HCT116 (cell line): ENCODE results near the gene NOP53. TPM values are rescaled to one million over a fixed set of nuclear protein-coding genes. Genes with fewer than 3 reads are reported as not detected.

Experiments used
- ATAC-seq: fragments of 200-7000 bp; cut with Tn5 transposase; 2 replicates; pipeline ENCODE4 v1.9.1; 2020; ENCODE audit warnings: mild to moderate bottlenecking, moderate library complexity
- BruUV-seq: library from RNA; stranded (reverse); fragments of 400-500 nt; replicated peaks from 2 replicates; lab custom pipeline; 2021; lab: Mats Ljungman, UMichigan
- CTCF ChIA-PET: fragments of 300-600 bp; sonication (Branson Sonifier 250); formaldehyde crosslinking; loops from one replicate; lab custom pipeline; 2021; ENCODE audit warnings: antibody characterized with exemption; lab: Charles Lee
- POLR2A ChIA-PET: fragments of 300-600, 350-600 bp; sonication (Branson Sonifier 250); formaldehyde crosslinking; loops from one replicate; lab custom pipeline; 2021; ENCODE audit warnings: antibody characterized with exemption; lab: Charles Lee
- RAD21 ChIA-PET, 2 experiments: fragments of 300-600 bp; sonication (Branson Sonifier 250); formaldehyde crosslinking; loops; one replicate each; lab custom pipeline; 2023; ENCODE audit warnings: low total read pairs in 2 of 2; ENCODE audit not compliant: uncharacterized antibody in 2 of 2, unreplicated experiment in 2 of 2, low non-redundant PET in 1 of 2; lab: Charles Lee
- DNase-seq: peaks from one replicate; pipeline ENCODE4 v3.0.0-alpha.2; 2010; ENCODE audit warnings: low read depth, low spot score
- H2AFZ ChIP-seq: fragments of 200-600 bp; shearing (Covaris generic), sonication (generic); 2 replicates; pipeline ENCODE4 v1.6.1; 2017; ENCODE audit warnings: low read depth, mixed run types, mixed read lengths, antibody characterized with exemption, low read length; ENCODE audit not compliant: poor library complexity, severe bottlenecking
- H3K27ac ChIP-seq: 2 replicates; pipeline ENCODE4 v1.5.1; 2012; ENCODE audit warnings: low read depth, low read length
- H3K27me3 ChIP-seq: fragments of 200-600 bp; sonication (generic); 2 replicates; pipeline ENCODE4 v1.6.1; 2016; ENCODE audit warnings: mixed run types, low read length, mixed read lengths; ENCODE audit not compliant: insufficient read depth
- H3K36me3 ChIP-seq, 2 experiments: fragments of 200-500 bp in 1 of 2; fragments of 200-600 bp in 1 of 2; sonication (Bioruptor generic) in 1 of 2; sonication (generic) in 1 of 2; 2 replicates each; pipeline versions ENCODE4 v1.5.1 to v1.6.1; 2014 to 2016; ENCODE audit warnings: low read length in 2 of 2, inconsistent platforms in 1 of 2, mixed read lengths in 1 of 2, mixed run types in 1 of 2; ENCODE audit not compliant: insufficient read depth in 2 of 2, control insufficient read depth in 1 of 2
- H3K4me1 ChIP-seq, 2 experiments: fragments of 200-600 bp in 1 of 2; sonication (generic) in 1 of 2; 2 replicates each; pipeline versions ENCODE4 v1.5.1 to v1.6.1; 2012 to 2017; ENCODE audit warnings: low read length in 2 of 2, inconsistent platforms in 1 of 2, mild to moderate bottlenecking in 1 of 2, mixed read lengths in 1 of 2, mixed run types in 1 of 2, moderate library complexity in 1 of 2; ENCODE audit not compliant: insufficient read depth in 2 of 2, control insufficient read depth in 1 of 2
- H3K4me2 ChIP-seq: fragments of 200-600 bp; sonication (generic); 2 replicates; pipeline ENCODE4 v1.6.1; 2017; ENCODE audit warnings: mixed run types, low read length, mixed read lengths
- H3K4me3 ChIP-seq, 2 experiments: fragments of 200-600 bp in 1 of 2; sonication (generic) in 1 of 2; replicated peaks in 1 of 2; 2 replicates each; pipeline ENCODE4 v1.5.1; 2011 to 2016; ENCODE audit warnings: low read length in 2 of 2, control low read depth in 1 of 2, low read depth in 1 of 2, mild to moderate bottlenecking in 1 of 2, mixed read lengths in 1 of 2, mixed run types in 1 of 2
- H3K79me2 ChIP-seq: fragments of 200-600 bp; sonication (generic); 2 replicates; pipeline ENCODE4 v1.6.1; 2017; ENCODE audit warnings: mild to moderate bottlenecking, mixed run types, low read length, moderate library complexity, mixed read lengths; ENCODE audit not compliant: insufficient read depth
- H3K9ac ChIP-seq: fragments of 200-600 bp; sonication (generic); 2 replicates; pipeline ENCODE4 v1.6.1; 2016; ENCODE audit warnings: low read length, mixed read lengths
- H3K9me2 ChIP-seq: fragments of 200-600 bp; sonication (generic), shearing (Covaris generic); 2 replicates; pipeline ENCODE4 v1.6.1; 2017; ENCODE audit warnings: mixed run types, mild to moderate bottlenecking, moderate library complexity; ENCODE audit not compliant: insufficient read depth
- H3K9me3 ChIP-seq, 2 experiments: fragments of 200-500 bp in 1 of 2; fragments of 200-600 bp in 1 of 2; sonication (Bioruptor generic) in 1 of 2; sonication (generic) in 1 of 2; 2 replicates each; pipeline ENCODE4 v1.6.1; 2014 to 2017; ENCODE audit warnings: low read length in 2 of 2, mixed read lengths in 2 of 2, inconsistent platforms in 1 of 2, low read depth in 1 of 2, mild to moderate bottlenecking in 1 of 2, mixed run types in 1 of 2, moderate library complexity in 1 of 2; ENCODE audit not compliant: control insufficient read depth in 1 of 2, insufficient read depth in 1 of 2
- H4K20me1 ChIP-seq: fragments of 200-600 bp; sonication (generic), shearing (Covaris generic); 2 replicates; pipeline ENCODE4 v1.6.1; 2017; ENCODE audit warnings: mixed run types, mild to moderate bottlenecking, moderate library complexity; ENCODE audit not compliant: insufficient read depth
- CBX3 ChIP-seq: IDR thresholded peaks from 2 replicates; pipeline ENCODE4 v1.6.1; 2012; ENCODE audit warnings: low read depth
- ELF1 ChIP-seq: IDR thresholded peaks from 2 replicates; pipeline ENCODE4 v1.6.1; 2012; ENCODE audit warnings: low read depth, borderline replicate concordance
- EZH2 ChIP-seq: fragments of 200-600 bp; sonication (generic); IDR thresholded peaks from 2 replicates; pipeline ENCODE4 v1.6.1; 2017; ENCODE audit warnings: antibody characterized with exemption, mixed run types
- EZH2phosphoT487 ChIP-seq: fragments of 200-600 bp; IDR thresholded peaks from 2 replicates; pipeline ENCODE4 v1.6.1; 2018; ENCODE audit warnings: antibody characterized with exemption, borderline replicate concordance
- FOSL1 ChIP-seq: IDR thresholded peaks from 2 replicates; pipeline ENCODE4 v1.6.1; 2012; ENCODE audit warnings: low read depth
- JUND ChIP-seq: IDR thresholded peaks from 2 replicates; pipeline ENCODE4 v1.6.1; 2012
- POLR2A ChIP-seq: IDR thresholded peaks from 2 replicates; pipeline ENCODE4 v1.7.0; 2011; ENCODE audit warnings: borderline replicate concordance; ENCODE audit not compliant: insufficient read depth, insufficient read length; ENCODE audit errors: extremely low read depth
- POLR2AphosphoS5 ChIP-seq: IDR thresholded peaks from 2 replicates; pipeline ENCODE4 v1.6.1; 2011; ENCODE audit warnings: mild to moderate bottlenecking, low read depth, low read length, moderate library complexity
- RAD21 ChIP-seq: IDR thresholded peaks from 2 replicates; pipeline ENCODE4 v1.6.1; 2012; ENCODE audit warnings: low read depth, mild to moderate bottlenecking
- SIN3A ChIP-seq: IDR thresholded peaks from 2 replicates; pipeline ENCODE4 v1.6.1; 2012; ENCODE audit warnings: low read depth
- SRF ChIP-seq: IDR thresholded peaks from 2 replicates; pipeline ENCODE4 v1.6.1; 2012; ENCODE audit warnings: low read depth
- TCF7L2 ChIP-seq: IDR thresholded peaks from 2 replicates; pipeline ENCODE4 v1.7.0; 2011; ENCODE audit warnings: borderline replicate concordance, inconsistent platforms; ENCODE audit not compliant: insufficient read depth, insufficient read length; ENCODE audit errors: extremely low read depth
- ZNF274 ChIP-seq: fragments of 200-500 bp; sonication (Bioruptor generic); IDR thresholded peaks from 2 replicates; pipeline ENCODE4 v1.6.1; 2014; ENCODE audit warnings: mild to moderate bottlenecking, low read depth, low read length, inconsistent platforms
- intact Hi-C: fragments of 100-400 bp; cut with micrococcal nuclease; formaldehyde crosslinking; loops from 2 replicates; pipeline ENCODE4 v1.10.0; 2022
- total RNA-seq: library from RNA; stranded (reverse); gene quantifications from one replicate; pipeline ENCODE4 v1.2.1, GENCODE V29; 2021; ENCODE audit not compliant: unreplicated experiment
- TF ChIP-seq, protein P1 (sequence below): IDR thresholded peaks from 2 replicates; pipeline ENCODE4 v1.6.1; 2012
- TF ChIP-seq, protein P2 (sequence below): IDR thresholded peaks from 2 replicates; pipeline ENCODE4 v1.6.1; 2012
- TF ChIP-seq, protein P3 (sequence below), 3 experiments: fragments of 200-600 bp in 1 of 3; sonication (generic) in 1 of 3; IDR thresholded peaks in 2 of 3; conservative IDR thresholded peaks in 1 of 3; 2 replicates each; pipeline ENCODE4 v1.5.1; 2012 to 2017; ENCODE audit warnings: low read depth in 2 of 3, low read length in 2 of 3, antibody characterized with exemption in 1 of 3, borderline replicate concordance in 1 of 3, control low read depth in 1 of 3, mild to moderate bottlenecking in 1 of 3, mixed read lengths in 1 of 3, mixed run types in 1 of 3, moderate library complexity in 1 of 3; ENCODE audit not compliant: insufficient read depth in 1 of 3

Gene NOP53
- total RNA-seq, 1 experiment from 2014 or later, result 322 TPM

DNA sequence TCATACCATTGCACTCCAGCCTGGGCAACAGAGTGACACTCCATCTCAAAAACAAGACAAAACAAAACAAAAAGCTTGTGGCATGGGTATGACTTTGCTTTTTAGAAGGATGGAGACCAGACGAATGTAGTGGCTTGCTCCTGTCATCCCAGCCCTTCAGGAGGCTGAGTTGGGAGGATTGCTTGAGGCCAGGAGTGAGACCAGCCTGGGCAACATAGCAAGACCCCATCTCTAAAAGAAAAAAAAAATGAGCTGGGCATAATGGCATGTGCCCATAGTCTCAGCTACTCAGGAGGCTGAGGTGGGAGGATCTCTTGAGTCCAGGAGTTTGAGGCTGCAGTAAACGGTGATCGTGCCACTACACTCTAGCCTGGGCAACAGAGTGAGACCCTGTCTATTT is 16.8 kb downstream of the NOP53 start:
- Histone ChIP-seq H3K9ac (no peak overlapping the region), H3K27ac (no peak overlapping the region), H3K9me3 (no peaks in the 10 kb centered on the region), H3K79me2 (no peaks in the 10 kb centered on the region), H3K36me3 (peaks cover 3 to 16% of the 10 kb centered on the region in 2 experiments; a peak in 3 of 4 replicates), H3K4me2 (no peak overlapping the region), H3K4me1 (peaks cover 0 to 7% of the 10 kb centered on the region in 2 experiments; a peak in 1 of 4 replicates), H2AFZ (no peak overlapping the region), H3K9me2 (no peaks in the 10 kb centered on the region), H3K27me3 (no peaks in the 10 kb centered on the region), H4K20me1 (peaks cover 6% of the 10 kb centered on the region; the same call in 1 of the 2 replicates), H3K4me3 (no peak overlapping the region)
- intact Hi-C loops, result no loop called here
- RAD21 ChIA-PET, result no interaction called here
- BruUV-seq, result no TSS peak
- POLR2A ChIA-PET, result no interaction called here
- CTCF ChIA-PET, result no interaction called here
- DNase-seq (no peak), ATAC-seq (no peak)
- TF ChIP-seq JUND (no peak), ZNF274 (no peak), EZH2phosphoT487 (no peak), SIN3A (no peak), FOSL1 (no peak), POLR2AphosphoS5 (no peak), RAD21 (no peak), ELF1 (no peak), SRF (no peak), POLR2A (no peak), EZH2 (no peak), TCF7L2 (no peak), CBX3 (no peak)
- TF ChIP-seq, protein P1, sequence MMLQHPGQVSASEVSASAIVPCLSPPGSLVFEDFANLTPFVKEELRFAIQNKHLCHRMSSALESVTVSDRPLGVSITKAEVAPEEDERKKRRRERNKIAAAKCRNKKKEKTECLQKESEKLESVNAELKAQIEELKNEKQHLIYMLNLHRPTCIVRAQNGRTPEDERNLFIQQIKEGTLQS, result no peak
- TF ChIP-seq, protein P2, sequence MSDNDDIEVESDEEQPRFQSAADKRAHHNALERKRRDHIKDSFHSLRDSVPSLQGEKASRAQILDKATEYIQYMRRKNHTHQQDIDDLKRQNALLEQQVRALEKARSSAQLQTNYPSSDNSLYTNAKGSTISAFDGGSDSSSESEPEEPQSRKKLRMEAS, result no peak
- TF ChIP-seq, protein P3, sequence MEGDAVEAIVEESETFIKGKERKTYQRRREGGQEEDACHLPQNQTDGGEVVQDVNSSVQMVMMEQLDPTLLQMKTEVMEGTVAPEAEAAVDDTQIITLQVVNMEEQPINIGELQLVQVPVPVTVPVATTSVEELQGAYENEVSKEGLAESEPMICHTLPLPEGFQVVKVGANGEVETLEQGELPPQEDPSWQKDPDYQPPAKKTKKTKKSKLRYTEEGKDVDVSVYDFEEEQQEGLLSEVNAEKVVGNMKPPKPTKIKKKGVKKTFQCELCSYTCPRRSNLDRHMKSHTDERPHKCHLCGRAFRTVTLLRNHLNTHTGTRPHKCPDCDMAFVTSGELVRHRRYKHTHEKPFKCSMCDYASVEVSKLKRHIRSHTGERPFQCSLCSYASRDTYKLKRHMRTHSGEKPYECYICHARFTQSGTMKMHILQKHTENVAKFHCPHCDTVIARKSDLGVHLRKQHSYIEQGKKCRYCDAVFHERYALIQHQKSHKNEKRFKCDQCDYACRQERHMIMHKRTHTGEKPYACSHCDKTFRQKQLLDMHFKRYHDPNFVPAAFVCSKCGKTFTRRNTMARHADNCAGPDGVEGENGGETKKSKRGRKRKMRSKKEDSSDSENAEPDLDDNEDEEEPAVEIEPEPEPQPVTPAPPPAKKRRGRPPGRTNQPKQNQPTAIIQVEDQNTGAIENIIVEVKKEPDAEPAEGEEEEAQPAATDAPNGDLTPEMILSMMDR (IDR thresholded peaks at IDR 0.05 in 2 of 3, conservative IDR thresholded peaks at IDR 0.05 in 1 of 3; ENCODE audit: borderline replicate concordance in 1 of 3, insufficient read depth in 1 of 3, low read depth in 2 of 3, low read length in 2 of 3), result no peak
